Measurements from ENCODE around the gene FXYD2.

The FXYD2 gene

GRCh38 chr11:117796456-117796871 is 28.1 kb downstream of the FXYD2 start:
- no peak for DNase-seq
- Histone ChIP-seq H3K27me3 (replicated peaks; ENCODE audit: control insufficient read depth, insufficient read depth, low read length, poor library complexity, severe bottlenecking) (peaks cover 33% of the 10 kb centered on the region), H3K4me3 (ENCODE audit: insufficient read depth, low read depth, low read length, poor library complexity, severe bottlenecking) (peak overlapping the region; percentile 39), H3K36me3 (ENCODE audit: control insufficient read depth, insufficient read depth, low read length) (no peaks in the 10 kb centered on the region), H3K9me3 (ENCODE audit: control insufficient read depth, low read length) (no peaks in the 10 kb centered on the region), H3K27ac (ENCODE audit: insufficient read depth, low read length, poor library complexity, severe bottlenecking) (no peak overlapping the region), H3K4me1 (ENCODE audit: control insufficient read depth, insufficient read depth, low read length, poor library complexity, severe bottlenecking) (peaks cover 22% of the 10 kb centered on the region)

- Histone ChIP-seq H3K36me3 (ENCODE audit: control insufficient read depth, insufficient read depth, low read length) (no peaks in the 10 kb centered on the region), H3K9me3 (ENCODE audit: control insufficient read depth, low read length) (no peaks in the 10 kb centered on the region), H3K27ac (ENCODE audit: insufficient read depth, low read length, poor library complexity, severe bottlenecking) (no peak overlapping the region), H3K27me3 (replicated peaks; ENCODE audit: control insufficient read depth, insufficient read depth, low read length, poor library complexity, severe bottlenecking) (peaks cover 33% of the 10 kb centered on the region), H3K4me1 (ENCODE audit: control insufficient read depth, insufficient read depth, low read length, poor library complexity, severe bottlenecking) (peaks cover 22% of the 10 kb centered on the region), H3K4me3 (ENCODE audit: insufficient read depth, low read depth, low read length, poor library complexity, severe bottlenecking) (peak overlapping the region; percentile 39)
- no peak for DNase-seq
Measured at GRCh38 chr11:117795638-117796455, 28.7 kb downstream of the FXYD2 start.

- Histone ChIP-seq H3K27ac (ENCODE audit: insufficient read depth, low read length, poor library complexity, severe bottlenecking) (no peak overlapping the region), H3K4me3 (ENCODE audit: insufficient read depth, low read depth, low read length, poor library complexity, severe bottlenecking) (no peak overlapping the region), H3K9me3 (ENCODE audit: control insufficient read depth, low read length) (no peaks in the 10 kb centered on the region), H3K36me3 (ENCODE audit: control insufficient read depth, insufficient read depth, low read length) (no peaks in the 10 kb centered on the region), H3K4me1 (ENCODE audit: control insufficient read depth, insufficient read depth, low read length, poor library complexity, severe bottlenecking) (peaks cover 22% of the 10 kb centered on the region), H3K27me3 (replicated peaks; ENCODE audit: control insufficient read depth, insufficient read depth, low read length, poor library complexity, severe bottlenecking) (peaks cover 33% of the 10 kb centered on the region)
- no peak for DNase-seq
Measured at GRCh38 chr11:117794772-117795629, 29.5 kb downstream of the FXYD2 start.

- H3K4me1 ChIP-seq (ENCODE audit: control insufficient read depth, insufficient read depth, low read length, poor library complexity, severe bottlenecking) = peaks cover 22% of the 10 kb centered on the region
- H3K27me3 ChIP-seq (replicated peaks; ENCODE audit: control insufficient read depth, insufficient read depth, low read length, poor library complexity, severe bottlenecking) = peaks cover 33% of the 10 kb centered on the region
- no peaks in the 10 kb centered on the region for H3K36me3 ChIP-seq (ENCODE audit: control insufficient read depth, insufficient read depth, low read length)
- no peak for DNase-seq
- H3K4me3 ChIP-seq (ENCODE audit: insufficient read depth, low read depth, low read length, poor library complexity, severe bottlenecking) = no peak overlapping the region
- no peak overlapping the region for H3K27ac ChIP-seq (ENCODE audit: insufficient read depth, low read length, poor library complexity, severe bottlenecking)
- no peaks in the 10 kb centered on the region for H3K9me3 ChIP-seq (ENCODE audit: control insufficient read depth, low read length)
Measured at GRCh38 chr11:117794135-117794534, 30.4 kb downstream of the FXYD2 start.

- no peak overlapping the region for H3K27ac ChIP-seq (ENCODE audit: insufficient read depth, low read length, poor library complexity, severe bottlenecking)
- H3K9me3 ChIP-seq (ENCODE audit: control insufficient read depth, low read length) = no peaks in the 10 kb centered on the region
- no peak for DNase-seq
- no peaks in the 10 kb centered on the region for H3K36me3 ChIP-seq (ENCODE audit: control insufficient read depth, insufficient read depth, low read length)
- H3K4me3 ChIP-seq (ENCODE audit: insufficient read depth, low read depth, low read length, poor library complexity, severe bottlenecking) = no peak overlapping the region
- H3K4me1 ChIP-seq (ENCODE audit: control insufficient read depth, insufficient read depth, low read length, poor library complexity, severe bottlenecking) = peaks cover 22% of the 10 kb centered on the region
- H3K27me3 ChIP-seq (replicated peaks; ENCODE audit: control insufficient read depth, insufficient read depth, low read length, poor library complexity, severe bottlenecking) = peaks cover 33% of the 10 kb centered on the region
Measured at GRCh38 chr11:117793583-117793982, 31.0 kb downstream of the FXYD2 start.

GRCh38 chr11:117792992-117793391 is 31.6 kb downstream of the FXYD2 start:
- peaks cover 33% of the 10 kb centered on the region for H3K27me3 ChIP-seq (replicated peaks; ENCODE audit: control insufficient read depth, insufficient read depth, low read length, poor library complexity, severe bottlenecking)

GRCh38 chr11:117792241-117792640 is 32.3 kb downstream of the FXYD2 start:
- no peaks in the 10 kb centered on the region for H3K9me3 ChIP-seq (ENCODE audit: control insufficient read depth, low read length)
- peaks cover 33% of the 10 kb centered on the region for H3K27me3 ChIP-seq (replicated peaks; ENCODE audit: control insufficient read depth, insufficient read depth, low read length, poor library complexity, severe bottlenecking)
- H3K4me3 ChIP-seq (ENCODE audit: insufficient read depth, low read depth, low read length, poor library complexity, severe bottlenecking) = no peak overlapping the region
- H3K36me3 ChIP-seq (ENCODE audit: control insufficient read depth, insufficient read depth, low read length) = no peaks in the 10 kb centered on the region
- DNase-seq = no peak
- H3K27ac ChIP-seq (ENCODE audit: insufficient read depth, low read length, poor library complexity, severe bottlenecking) = no peak overlapping the region
- H3K4me1 ChIP-seq (ENCODE audit: control insufficient read depth, insufficient read depth, low read length, poor library complexity, severe bottlenecking) = peaks cover 21% of the 10 kb centered on the region

More at GRCh38 chr11:117792992-117793391, 31.6 kb downstream of the FXYD2 start:
- no peak overlapping the region for H3K27ac ChIP-seq (ENCODE audit: insufficient read depth, low read length, poor library complexity, severe bottlenecking)
- no peak overlapping the region for H3K4me3 ChIP-seq (ENCODE audit: insufficient read depth, low read depth, low read length, poor library complexity, severe bottlenecking)
- H3K9me3 ChIP-seq (ENCODE audit: control insufficient read depth, low read length) = no peaks in the 10 kb centered on the region
- no peaks in the 10 kb centered on the region for H3K36me3 ChIP-seq (ENCODE audit: control insufficient read depth, insufficient read depth, low read length)
- H3K4me1 ChIP-seq (ENCODE audit: control insufficient read depth, insufficient read depth, low read length, poor library complexity, severe bottlenecking) = peaks cover 22% of the 10 kb centered on the region
- no peak for DNase-seq

GRCh38 chr11:117790279-117790678 is 34.3 kb downstream of the FXYD2 start:
- Histone ChIP-seq H3K27ac (ENCODE audit: insufficient read depth, low read length, poor library complexity, severe bottlenecking) (no peak overlapping the region), H3K9me3 (ENCODE audit: control insufficient read depth, low read length) (no peaks in the 10 kb centered on the region), H3K27me3 (replicated peaks; ENCODE audit: control insufficient read depth, insufficient read depth, low read length, poor library complexity, severe bottlenecking) (peaks cover 20% of the 10 kb centered on the region), H3K4me1 (ENCODE audit: control insufficient read depth, insufficient read depth, low read length, poor library complexity, severe bottlenecking) (peaks cover 4% of the 10 kb centered on the region), H3K4me3 (ENCODE audit: insufficient read depth, low read depth, low read length, poor library complexity, severe bottlenecking) (no peak overlapping the region), H3K36me3 (ENCODE audit: control insufficient read depth, insufficient read depth, low read length) (no peaks in the 10 kb centered on the region)
- DNase-seq = no peak

- Histone ChIP-seq H3K27ac (ENCODE audit: insufficient read depth, low read length, poor library complexity, severe bottlenecking) (no peak overlapping the region), H3K27me3 (replicated peaks; ENCODE audit: control insufficient read depth, insufficient read depth, low read length, poor library complexity, severe bottlenecking) (peaks cover 10% of the 10 kb centered on the region)
- no peak for DNase-seq
Measured at GRCh38 chr11:117789241-117789640, 35.3 kb downstream of the FXYD2 start.

More at GRCh38 chr11:117789241-117789640, 35.3 kb downstream of the FXYD2 start:
- Histone ChIP-seq H3K4me3 (ENCODE audit: insufficient read depth, low read depth, low read length, poor library complexity, severe bottlenecking) (no peak overlapping the region), H3K36me3 (ENCODE audit: control insufficient read depth, insufficient read depth, low read length) (no peaks in the 10 kb centered on the region), H3K4me1 (ENCODE audit: control insufficient read depth, insufficient read depth, low read length, poor library complexity, severe bottlenecking) (no peaks in the 10 kb centered on the region), H3K9me3 (ENCODE audit: control insufficient read depth, low read length) (no peaks in the 10 kb centered on the region)

Measured in effector memory CD4-positive, alpha-beta T cell (primary cell).